ENCODE measurements around the gene C1orf122. TPM values are rescaled to one million over a fixed set of nuclear protein-coding genes. Genes with fewer than 3 reads are reported as not detected.

C1orf122 gene
- total and polyA plus RNA-seq, 2 donors: 10.0 to 59.2 TPM

GRCh38 chr1:37782491-37782890 lies 25.1 kb upstream of the C1orf122 start:
- Histone ChIP-seq H3K4me3 (ENCODE audit: low read depth, low read length) (no peak overlapping the region), H3K27ac (ENCODE audit: low read depth) (no peak overlapping the region), H3K36me3 (ENCODE audit: insufficient read depth) (no peaks in the 10 kb centered on the region), H3K4me1 (ENCODE audit: insufficient read depth) (no peaks in the 10 kb centered on the region)
- no peak for DNase-seq (ENCODE audit: extremely low spot score)
- 77% methylated on average over 17 of the region's 17 CpGs for WGBS

- Histone ChIP-seq H3K4me1 (ENCODE audit: insufficient read depth) (peaks cover 5% of the 10 kb centered on the region), H3K27ac (ENCODE audit: low read depth) (no peak overlapping the region), H3K36me3 (ENCODE audit: insufficient read depth) (no peaks in the 10 kb centered on the region), H3K4me3 (ENCODE audit: low read depth, low read length) (peak overlapping the region; percentile 68)
- no peak for DNase-seq (ENCODE audit: extremely low spot score)
- 33% methylated on average over 36 of the region's 36 CpGs for WGBS
Observed at GRCh38 chr1:37792943-37793686, 14.5 kb upstream of the C1orf122 start.

- Histone ChIP-seq H3K4me1 (ENCODE audit: insufficient read depth) (peaks cover 5% of the 10 kb centered on the region), H3K27ac (ENCODE audit: low read depth) (no peak within 1 kb of the TSS), H3K4me3 (ENCODE audit: low read depth, low read length) (peak within 1 kb of the TSS; percentile 68), H3K36me3 (ENCODE audit: insufficient read depth) (no peaks in the 10 kb centered on the region)
- DNase-seq (ENCODE audit: extremely low spot score): no peak
- under 1% methylated on average over 80 of the region's 82 CpGs for WGBS
Observed at GRCh38 chr1:37793773-37794371, 13.7 kb upstream of the C1orf122 start, which contains the start of gene MANEAL. Gene MANEAL, plus strand, starts transcription at chr1:37793847. Its CDS starts 336 bp downstream, at chr1:37794183.

GRCh38 chr1:37794372-37795339 lies 12.9 kb upstream of the C1orf122 start:
- Histone ChIP-seq H3K27ac (ENCODE audit: low read depth) (no peak overlapping the region), H3K36me3 (ENCODE audit: insufficient read depth) (no peaks in the 10 kb centered on the region), H3K4me1 (ENCODE audit: insufficient read depth) (peaks cover 5% of the 10 kb centered on the region), H3K4me3 (ENCODE audit: low read depth, low read length) (peak overlapping the region; percentile 68)
- WGBS: 9% methylated on average over 59 of the region's 59 CpGs
- DNase-seq (ENCODE audit: extremely low spot score): no peak

- no peak for DNase-seq (ENCODE audit: extremely low spot score)
- WGBS: 24% methylated on average over 22 of the region's 22 CpGs
- Histone ChIP-seq H3K36me3 (ENCODE audit: insufficient read depth) (no peaks in the 10 kb centered on the region), H3K4me1 (ENCODE audit: insufficient read depth) (peaks cover 5% of the 10 kb centered on the region), H3K4me3 (ENCODE audit: low read depth, low read length) (no peak overlapping the region), H3K27ac (ENCODE audit: low read depth) (no peak overlapping the region)
Observed at GRCh38 chr1:37795340-37796125, 12.1 kb upstream of the C1orf122 start.

GRCh38 chr1:37797750-37798345 lies 9.7 kb upstream of the C1orf122 start:
- no peak overlapping the region for H3K4me3 ChIP-seq (ENCODE audit: low read depth, low read length)
- WGBS: 84% methylated on average over 3 of the region's 3 CpGs
- no peak overlapping the region for H3K27ac ChIP-seq (ENCODE audit: low read depth)
- no peaks in the 10 kb centered on the region for H3K36me3 ChIP-seq (ENCODE audit: insufficient read depth)
- DNase-seq (ENCODE audit: extremely low spot score): no peak
- peaks cover 5% of the 10 kb centered on the region for H3K4me1 ChIP-seq (ENCODE audit: insufficient read depth)

- H3K27ac ChIP-seq (ENCODE audit: low read depth): no peak overlapping the region
- WGBS: 91% methylated on average over 1 of the region's 1 CpG
- DNase-seq (ENCODE audit: extremely low spot score): no peak
- H3K4me3 ChIP-seq (ENCODE audit: low read depth, low read length): no peak overlapping the region
- peaks cover 9% of the 10 kb centered on the region for H3K36me3 ChIP-seq (ENCODE audit: insufficient read depth)
- no peaks in the 10 kb centered on the region for H3K4me1 ChIP-seq (ENCODE audit: insufficient read depth)
Observed at GRCh38 chr1:37802439-37802838, 5.2 kb upstream of the C1orf122 start.

GRCh38 chr1:37807220-37807554 lies 403 bp upstream of the C1orf122 start:
- 7% methylated on average over 9 of the region's 9 CpGs for WGBS
- Histone ChIP-seq H3K4me3 (ENCODE audit: low read depth, low read length) (peak overlapping the region; percentile 99), H3K27ac (ENCODE audit: low read depth) (no peak overlapping the region), H3K4me1 (ENCODE audit: insufficient read depth) (no peaks in the 10 kb centered on the region), H3K36me3 (ENCODE audit: insufficient read depth) (peaks cover 9% of the 10 kb centered on the region)
- DNase-seq (ENCODE audit: extremely low spot score): no peak

GRCh38 chr1:37808369-37809319 lies 1.1 kb downstream of the C1orf122 start:
- peak overlapping the region; percentile 86 for H3K27ac ChIP-seq (ENCODE audit: low read depth)
- peak overlapping the region; percentile 99 for H3K4me3 ChIP-seq (ENCODE audit: low read depth, low read length)
- H3K36me3 ChIP-seq (ENCODE audit: insufficient read depth): peaks cover 4% of the 10 kb centered on the region
- no peaks in the 10 kb centered on the region for H3K4me1 ChIP-seq (ENCODE audit: insufficient read depth)
- 2% methylated on average over 54 of the region's 54 CpGs for WGBS
- DNase-seq (ENCODE audit: extremely low spot score): no peak

GRCh38 chr1:37809942-37810341 lies 2.4 kb downstream of the C1orf122 start:
- Histone ChIP-seq H3K27ac (ENCODE audit: low read depth) (no peak overlapping the region), H3K36me3 (ENCODE audit: insufficient read depth) (no peaks in the 10 kb centered on the region), H3K4me3 (ENCODE audit: low read depth, low read length) (no peak overlapping the region), H3K4me1 (ENCODE audit: insufficient read depth) (no peaks in the 10 kb centered on the region)
- 52% methylated on average over 2 of the region's 2 CpGs for WGBS
- DNase-seq (ENCODE audit: extremely low spot score): no peak

- H3K4me1 ChIP-seq (ENCODE audit: insufficient read depth): no peaks in the 10 kb centered on the region
- WGBS: 33% methylated on average over 7 of the region's 7 CpGs
- no peak overlapping the region for H3K4me3 ChIP-seq (ENCODE audit: low read depth, low read length)
- no peaks in the 10 kb centered on the region for H3K36me3 ChIP-seq (ENCODE audit: insufficient read depth)
- no peak for DNase-seq (ENCODE audit: extremely low spot score)
- no peak overlapping the region for H3K27ac ChIP-seq (ENCODE audit: low read depth)
Observed at GRCh38 chr1:37811027-37811655, 3.6 kb downstream of the C1orf122 start.
